HG02885 (cell line): Measurements from ENCODE around the gene SPAG6.

Source experiments
- ATAC-seq: cut with Tn5 transposase; IDR thresholded peaks from one replicate; pipeline ENCODE4 v1.9.1; 2021; ENCODE audit warnings: mild to moderate bottlenecking; ENCODE audit not compliant: unreplicated experiment, poor library complexity

The SPAG6 gene

DNA sequence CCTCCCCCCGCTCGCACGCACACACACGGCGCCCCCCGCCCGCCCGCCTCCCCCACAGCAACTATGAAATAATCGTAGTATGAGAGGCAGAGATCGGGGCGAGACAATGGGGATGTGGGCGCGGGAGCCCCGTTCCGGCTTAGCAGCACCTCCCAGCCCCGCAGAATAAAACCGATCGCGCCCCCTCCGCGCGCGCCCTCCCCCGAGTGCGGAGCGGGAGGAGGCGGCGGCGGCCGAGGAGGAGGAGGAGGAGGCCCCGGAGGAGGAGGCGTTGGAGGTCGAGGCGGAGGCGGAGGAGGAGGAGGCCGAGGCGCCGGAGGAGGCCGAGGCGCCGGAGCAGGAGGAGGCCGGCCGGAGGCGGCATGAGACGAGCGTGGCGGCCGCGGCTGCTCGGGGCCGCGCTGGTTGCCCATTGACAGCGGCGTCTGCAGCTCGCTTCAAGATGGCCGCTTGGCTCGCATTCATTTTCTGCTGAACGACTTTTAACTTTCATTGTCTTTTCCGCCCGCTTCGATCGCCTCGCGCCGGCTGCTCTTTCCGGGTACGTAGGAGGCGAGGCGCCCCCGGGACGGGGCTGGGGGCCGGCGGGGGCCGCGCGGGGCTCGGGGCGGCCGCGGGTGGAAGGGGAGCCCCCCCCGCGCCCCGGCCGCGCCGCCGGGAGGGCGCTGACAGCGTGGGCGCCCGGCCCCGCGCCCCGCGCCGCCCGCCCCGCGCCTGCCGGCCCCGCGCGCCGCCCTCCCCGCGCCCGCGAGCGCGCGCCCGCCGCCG, 24.0 kb upstream of the SPAG6 start:
- peak; percentile 28 for ATAC-seq

DNA sequence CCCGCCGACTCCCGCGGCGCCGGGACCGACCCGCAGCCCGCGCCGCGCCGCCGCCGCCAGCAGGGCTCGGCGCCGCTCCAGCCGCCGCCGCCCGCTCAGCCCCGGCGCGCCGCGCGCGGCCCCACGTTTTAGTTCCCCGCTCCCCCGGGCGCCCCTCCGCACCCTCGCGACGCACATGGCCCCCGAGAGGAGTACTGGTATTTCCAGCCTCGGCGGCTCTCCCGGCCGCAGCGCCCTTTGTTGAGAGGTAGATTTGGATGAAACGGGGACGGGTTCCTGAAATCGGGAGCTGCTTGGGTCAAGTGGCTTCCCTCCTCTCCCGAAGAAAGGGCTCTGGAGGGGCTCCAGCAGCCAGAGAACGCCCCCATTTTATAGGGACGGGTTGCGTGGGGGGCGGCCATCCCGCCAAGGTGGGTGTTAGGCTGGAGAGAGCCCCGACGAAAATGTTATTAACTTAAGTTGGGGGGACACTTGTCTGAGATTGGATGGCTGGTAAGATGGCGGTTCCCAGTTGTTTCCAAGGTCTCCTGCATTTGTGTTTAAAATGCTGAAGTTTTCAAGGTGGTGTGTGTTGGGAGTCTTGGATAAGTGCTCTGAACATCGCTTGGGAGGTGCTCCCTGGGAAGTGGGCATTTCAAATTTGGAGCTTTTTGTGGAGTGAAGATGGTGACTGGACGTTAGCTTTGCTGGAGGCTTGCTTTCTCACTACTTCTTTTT, 23.2 kb upstream of the SPAG6 start:
- ATAC-seq, result no peak

GRCh38 chr10:22322641-22323160, 22.6 kb upstream of the SPAG6 start:
- ATAC-seq, result no peak

DNA sequence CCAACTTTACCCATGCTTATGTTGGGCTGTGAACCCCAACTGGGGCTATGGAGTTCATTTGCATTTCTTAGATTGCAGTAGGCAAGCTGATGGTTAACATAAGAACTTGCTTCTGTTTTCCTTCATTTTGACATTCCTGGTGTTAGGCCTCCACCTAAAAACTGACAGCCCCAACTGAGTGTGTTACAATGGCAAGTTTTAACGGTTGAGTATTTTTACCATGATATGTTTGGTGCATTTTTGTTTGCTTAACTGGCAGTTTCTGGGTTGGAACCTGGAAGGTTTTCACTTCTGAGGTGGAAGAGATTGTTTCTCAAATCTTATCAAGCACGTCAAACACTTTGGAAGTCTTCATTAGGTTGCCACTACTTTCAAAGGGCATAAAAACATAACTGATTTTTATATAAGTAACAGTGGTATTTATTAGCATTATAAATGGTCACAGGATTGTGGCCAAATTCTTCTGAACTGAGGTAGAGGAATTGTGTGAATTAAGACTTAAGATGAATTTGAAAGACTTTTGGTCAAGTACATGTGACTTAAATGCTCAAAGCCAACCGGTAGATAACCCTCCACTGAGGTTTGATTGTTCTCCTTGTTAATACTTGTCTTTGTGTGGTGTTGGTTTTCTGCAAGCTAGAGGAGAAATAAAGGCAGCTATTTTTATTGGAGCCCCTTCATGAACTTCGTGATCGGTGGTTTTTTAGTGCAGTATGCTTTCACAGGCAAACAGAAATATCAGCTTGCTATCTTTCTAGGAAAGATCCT, 21.6 kb upstream of the SPAG6 start:
- no peak for ATAC-seq

GRCh38 chr10:22324413-22324812, 20.9 kb upstream of the SPAG6 start:
- no peak for ATAC-seq

- no peak for ATAC-seq
These were observed 20.4 kb upstream of the SPAG6 start for GRCh38 chr10:22324893-22325271.

- peak; percentile 49 for ATAC-seq
These were observed 19.8 kb upstream of the SPAG6 start for GRCh38 chr10:22325272-22326144.

- ATAC-seq, result no peak
These were observed 19.1 kb upstream of the SPAG6 start for GRCh38 chr10:22326145-22326702.

DNA sequence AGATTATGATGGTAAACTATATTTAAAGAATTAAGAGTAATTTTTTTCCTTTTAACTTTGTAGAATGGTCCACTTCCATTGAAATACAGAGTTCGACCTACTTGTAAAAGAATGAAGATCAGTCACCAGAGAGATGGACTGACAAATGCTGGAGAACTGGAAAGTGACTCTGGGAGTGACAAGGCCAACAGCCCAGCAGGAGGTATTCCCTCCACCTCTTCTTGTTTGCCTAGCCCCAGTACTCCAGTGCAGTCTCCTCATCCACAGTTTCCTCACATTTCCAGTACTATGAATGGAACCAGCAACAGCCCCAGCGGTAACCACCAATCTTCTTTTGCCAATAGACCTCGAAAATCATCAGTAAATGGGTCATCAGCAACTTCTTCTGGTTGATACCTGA, 16.1 kb upstream of the SPAG6 start:
- ATAC-seq, result no peak

GRCh38 chr10:22332116-22332692, 13.1 kb upstream of the SPAG6 start:
- no peak for ATAC-seq

- no peak for ATAC-seq
These were observed 11.9 kb upstream of the SPAG6 start for GRCh38 chr10:22333167-22333974.

GRCh38 chr10:22333975-22334282, 11.4 kb upstream of the SPAG6 start:
- ATAC-seq, result no peak

DNA sequence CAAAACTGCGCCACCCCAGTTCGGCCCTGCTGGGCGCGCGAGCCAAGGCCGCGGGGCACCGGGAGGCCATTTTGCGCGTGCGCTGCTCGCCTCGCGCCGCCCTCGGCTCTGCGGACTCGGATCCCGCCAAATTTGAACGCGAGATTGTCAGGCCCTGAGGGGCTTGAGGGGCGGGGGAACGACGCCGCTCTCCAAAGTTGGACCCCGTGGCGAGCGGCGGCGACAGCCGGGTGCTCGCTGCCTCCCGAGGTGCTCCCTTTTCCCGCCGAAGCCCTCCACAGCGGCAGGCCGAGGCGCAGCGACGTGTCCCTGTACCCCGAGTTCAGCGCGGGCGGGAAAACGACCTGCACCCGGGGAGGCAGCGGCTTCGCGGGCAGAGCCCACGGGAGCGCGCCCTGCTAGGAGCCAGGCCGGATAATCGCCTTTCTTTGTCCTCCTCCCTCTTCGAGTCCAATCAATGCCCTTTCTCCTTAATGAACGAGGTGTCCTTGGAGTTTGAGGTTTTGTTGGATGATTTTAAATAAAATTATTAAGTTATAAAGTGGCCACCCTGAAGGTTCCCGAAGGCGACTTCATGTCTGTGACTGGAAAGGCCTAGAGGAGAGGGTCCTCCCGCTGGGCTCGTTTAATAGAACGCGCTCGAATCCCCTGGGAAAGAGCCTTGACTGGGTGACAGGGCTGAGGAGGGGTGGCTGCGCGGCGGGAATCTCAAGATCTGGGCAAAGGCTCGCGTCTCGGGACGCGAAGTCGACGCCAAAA, 10.7 kb upstream of the SPAG6 start:
- no peak for ATAC-seq

DNA sequence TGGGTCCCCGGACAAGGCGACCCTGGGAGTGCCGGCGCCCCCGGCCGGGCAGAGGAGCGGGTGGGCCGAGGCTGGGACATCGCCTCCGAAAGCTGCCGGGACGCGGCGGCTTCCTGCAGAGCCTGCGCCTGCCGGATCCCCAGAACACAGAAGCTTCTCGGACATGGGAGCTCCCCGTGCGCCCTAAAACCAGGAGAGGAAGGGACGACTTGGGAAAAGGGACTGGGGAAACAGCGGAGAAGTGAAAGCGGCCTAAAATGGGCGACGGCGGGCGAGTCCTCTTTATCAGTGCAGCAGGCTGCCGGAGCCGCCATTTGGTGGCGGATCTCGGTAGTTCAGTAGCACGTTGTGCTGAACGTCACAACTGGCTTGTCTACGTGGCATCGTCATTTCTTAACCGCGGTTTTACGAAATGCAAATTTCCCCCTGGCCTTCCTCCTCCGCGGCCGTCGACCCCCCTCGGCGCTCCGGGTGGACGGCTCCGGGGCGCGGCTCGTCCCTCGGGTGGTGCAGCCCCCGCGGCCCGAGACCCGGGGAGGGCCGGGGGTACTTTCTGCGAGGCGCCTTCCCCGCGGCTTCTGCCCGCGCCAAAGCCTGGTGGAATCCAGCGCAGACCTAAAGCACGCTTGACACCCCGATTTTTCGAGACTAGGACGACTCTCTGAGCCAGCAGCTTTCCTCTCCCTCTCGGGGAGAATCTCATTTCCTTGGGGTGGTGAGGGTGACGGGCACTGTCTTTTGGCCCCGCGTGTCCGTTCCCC, 9.9 kb upstream of the SPAG6 start:
- peak; percentile 58 for ATAC-seq

- no peak for ATAC-seq
These were observed 7.0 kb upstream of the SPAG6 start for GRCh38 chr10:22338185-22338900.

GRCh38 chr10:22338931-22339330, 6.4 kb upstream of the SPAG6 start:
- ATAC-seq, result no peak
